OCI-M2 (cell line): ENCODE measurements around the gene GGA1.
"Not testable (repeated sequence)": the region's sequence is repeated elsewhere in the genome, so short reads cannot be mapped to it uniquely, and the experiment has no call there.

Experiments
- DNase-seq: peaks from one replicate; lab custom pipeline; 2025; ENCODE audit not compliant: unreplicated experiment; lab: John Stamatoyannopoulos, UW

Gene GGA1

DNA sequence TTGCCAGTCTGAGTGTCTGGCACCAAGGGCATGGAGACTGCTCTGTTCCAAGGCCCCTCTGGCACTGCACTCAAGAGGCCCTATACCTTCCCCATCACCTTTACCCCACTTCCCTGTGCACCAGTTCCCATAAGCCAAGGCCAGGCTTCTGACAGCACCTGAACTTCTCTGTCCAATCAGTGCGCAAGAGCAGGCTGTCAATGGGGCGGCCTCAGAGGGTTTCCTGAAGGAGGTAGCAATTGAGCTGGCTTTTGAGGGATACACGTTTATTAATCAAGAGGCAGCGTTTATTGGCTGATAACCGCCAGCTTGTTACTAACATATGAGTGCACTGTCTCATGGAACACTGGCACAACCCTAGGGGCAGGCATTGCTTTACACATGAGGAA, 32.9 kb downstream of the GGA1 start:
- DNase-seq: no peak

DNA sequence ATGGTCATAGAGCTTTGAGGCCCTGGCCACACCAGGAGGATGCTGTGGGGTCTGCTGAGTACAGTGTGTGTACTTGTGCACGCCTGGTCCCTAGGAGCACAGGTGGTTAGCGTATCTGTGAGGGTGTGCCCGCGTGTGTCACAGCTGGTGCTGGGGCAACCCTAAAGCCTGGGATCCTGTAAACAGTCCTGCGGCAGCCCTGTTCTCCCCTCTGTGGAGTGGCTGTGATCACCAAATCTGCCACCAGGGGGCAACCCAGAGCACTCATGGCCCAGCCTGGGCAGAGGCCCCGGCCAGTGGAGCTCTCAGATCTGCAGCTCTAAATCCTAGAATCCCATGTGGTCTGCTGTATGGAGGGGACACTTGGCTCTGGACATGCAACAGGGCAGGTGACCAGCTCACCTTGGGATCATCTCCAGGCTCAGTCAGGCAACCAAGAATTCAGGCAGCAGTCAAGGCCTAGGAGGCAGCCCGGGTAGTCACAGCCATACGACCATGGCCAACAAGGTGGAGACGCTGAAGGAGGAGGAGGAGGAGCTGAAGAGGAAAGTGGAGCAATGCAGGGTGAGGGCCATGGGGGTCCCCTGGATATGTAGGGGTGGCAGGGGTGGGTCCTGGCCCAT, 34.7 kb downstream of the GGA1 start:
- DNase-seq: no peak

DNA sequence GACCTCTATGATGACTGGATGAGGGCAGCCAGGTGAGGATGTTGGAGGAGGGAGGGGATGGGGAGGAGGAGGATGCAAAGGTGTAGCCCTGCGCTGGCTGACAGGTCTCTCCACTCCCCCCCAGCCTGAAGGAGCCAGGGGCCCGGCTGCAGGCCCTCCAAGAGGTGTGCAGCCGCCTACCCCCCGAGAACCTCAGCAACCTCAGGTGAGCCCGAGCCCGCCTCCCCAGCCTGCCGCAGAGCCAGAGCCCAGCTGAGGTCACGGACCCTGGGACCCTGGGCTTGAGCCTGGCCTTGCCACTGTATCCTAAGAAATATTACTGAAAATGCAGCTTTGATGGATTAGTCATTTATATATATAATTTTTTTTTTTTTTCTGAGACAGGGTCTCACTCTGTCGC, 38.7 kb downstream of the GGA1 start:
- DNase-seq: no peak

DNA sequence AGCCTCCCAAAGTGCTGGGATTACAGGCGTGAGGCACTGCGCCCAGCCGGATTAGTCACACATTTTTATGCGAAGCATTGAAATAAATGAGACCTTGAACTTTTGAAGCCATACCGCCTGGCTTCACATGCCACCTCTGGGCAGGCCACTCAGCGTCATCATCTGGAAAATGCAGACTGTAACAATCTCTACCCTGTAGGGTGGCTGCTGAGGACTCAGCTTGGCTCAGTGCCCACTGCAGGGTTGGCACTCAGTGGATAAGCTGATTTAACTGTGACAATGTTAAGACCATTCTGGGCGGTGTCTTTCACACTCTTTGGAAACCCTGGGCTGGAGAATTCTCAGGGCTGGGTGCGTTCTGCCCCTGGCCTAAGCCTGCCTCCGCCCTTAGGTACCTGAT, 39.3 kb downstream of the GGA1 start:
- DNase-seq: no peak

DNA sequence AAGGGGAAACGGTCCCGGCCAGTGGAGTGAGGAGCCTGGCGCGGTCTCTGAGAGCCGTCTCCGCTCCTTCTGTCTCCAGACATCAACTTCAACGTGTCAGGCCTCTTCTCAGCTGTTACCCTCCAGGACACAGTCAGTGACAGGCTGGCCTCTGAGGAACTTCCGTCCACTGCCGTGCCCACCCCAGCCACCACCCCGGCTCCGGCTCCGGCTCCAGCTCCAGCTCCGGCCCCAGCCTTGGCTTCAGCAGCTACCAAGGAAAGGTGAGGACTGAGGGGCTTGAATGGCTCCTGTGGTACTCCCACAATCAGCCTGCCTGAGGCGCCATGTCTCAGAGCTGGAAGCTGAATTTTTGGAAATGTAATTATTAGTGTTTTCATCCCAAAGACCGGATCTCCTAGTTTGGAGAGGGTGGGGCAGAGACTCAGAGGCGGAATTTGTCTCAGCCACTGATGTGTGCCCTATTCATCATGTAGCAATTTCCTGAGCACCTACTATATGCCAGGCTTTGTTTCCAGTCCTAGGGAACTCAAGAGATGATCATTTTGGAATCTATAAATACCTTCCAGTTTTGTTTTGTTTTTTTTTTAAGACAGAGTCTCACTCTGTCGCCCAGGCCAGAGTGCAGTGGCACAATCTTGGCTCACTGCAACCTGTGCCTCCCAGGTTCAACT, 42.0 kb downstream of the GGA1 start:
- DNase-seq: no peak

DNA sequence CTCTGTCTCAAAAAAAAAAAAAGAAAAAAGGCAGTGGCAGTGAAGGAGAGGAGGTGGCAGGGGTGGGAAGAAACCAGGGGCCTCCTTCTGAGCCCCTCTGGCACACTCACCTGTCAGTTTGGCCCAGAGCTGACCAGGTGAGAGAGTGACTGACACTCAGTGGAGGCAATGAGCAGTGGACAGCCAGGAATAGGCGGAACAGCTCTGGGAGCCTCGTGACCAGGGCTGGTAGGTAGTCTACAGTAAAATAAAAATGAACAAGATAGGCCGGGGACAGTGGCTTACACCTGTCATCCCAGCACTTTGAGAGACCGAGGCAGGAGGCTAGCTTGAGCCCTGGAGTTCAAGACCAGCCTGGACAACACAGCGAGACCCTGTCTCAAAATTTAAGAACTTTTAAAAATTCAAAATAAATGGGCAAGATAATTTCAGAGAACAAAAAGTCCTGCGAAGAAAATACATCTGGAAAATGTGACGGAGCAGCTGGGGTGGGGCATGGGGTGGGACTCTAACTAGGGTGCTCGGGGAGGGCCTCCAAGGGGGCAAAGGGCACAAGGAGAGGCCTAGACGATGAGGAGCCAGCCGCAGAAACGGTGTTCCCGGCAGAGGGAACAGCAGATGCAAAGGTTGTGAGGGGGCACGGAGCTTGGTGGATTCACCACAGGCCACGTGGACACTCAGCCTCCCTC, 46.1 kb downstream of the GGA1 start:
- no peak for DNase-seq

DNA sequence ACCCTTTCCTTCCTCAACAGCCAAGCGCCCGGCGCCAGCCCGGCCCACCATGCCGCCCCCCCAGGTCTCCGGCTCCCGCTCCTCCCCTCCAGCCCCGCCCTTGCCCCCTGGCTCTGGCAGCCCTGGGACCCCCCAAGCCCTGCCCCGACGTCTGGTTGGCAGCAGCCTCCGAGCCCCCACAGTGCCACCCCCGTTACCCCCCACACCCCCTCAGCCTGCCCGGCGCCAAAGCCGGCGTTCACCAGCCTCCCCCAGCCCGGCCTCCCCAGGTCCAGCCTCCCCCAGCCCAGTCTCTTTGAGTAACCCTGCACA, 46.6 kb downstream of the GGA1 start:
- DNase-seq: no peak

DNA sequence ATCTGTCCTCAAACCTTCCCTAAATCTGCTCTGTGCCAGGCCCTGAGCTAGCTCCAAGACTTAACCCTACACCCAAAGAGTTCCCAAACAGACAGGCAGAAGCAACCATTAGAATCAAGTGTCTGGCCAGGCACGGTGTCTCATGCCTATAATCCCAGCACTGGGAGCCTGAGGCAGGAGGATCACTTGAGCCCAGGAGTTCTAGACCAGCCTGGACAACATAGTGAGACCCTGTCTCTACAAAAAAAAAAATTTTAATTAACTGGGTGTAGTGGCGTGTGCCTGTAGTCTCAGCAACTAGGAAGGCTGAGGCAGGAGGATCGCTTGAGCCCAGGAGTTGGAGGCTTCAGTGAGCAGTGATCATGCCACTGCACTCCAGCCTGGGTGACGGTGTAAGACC, 47.9 kb downstream of the GGA1 start:
- not testable (repeated sequence) for DNase-seq

DNA sequence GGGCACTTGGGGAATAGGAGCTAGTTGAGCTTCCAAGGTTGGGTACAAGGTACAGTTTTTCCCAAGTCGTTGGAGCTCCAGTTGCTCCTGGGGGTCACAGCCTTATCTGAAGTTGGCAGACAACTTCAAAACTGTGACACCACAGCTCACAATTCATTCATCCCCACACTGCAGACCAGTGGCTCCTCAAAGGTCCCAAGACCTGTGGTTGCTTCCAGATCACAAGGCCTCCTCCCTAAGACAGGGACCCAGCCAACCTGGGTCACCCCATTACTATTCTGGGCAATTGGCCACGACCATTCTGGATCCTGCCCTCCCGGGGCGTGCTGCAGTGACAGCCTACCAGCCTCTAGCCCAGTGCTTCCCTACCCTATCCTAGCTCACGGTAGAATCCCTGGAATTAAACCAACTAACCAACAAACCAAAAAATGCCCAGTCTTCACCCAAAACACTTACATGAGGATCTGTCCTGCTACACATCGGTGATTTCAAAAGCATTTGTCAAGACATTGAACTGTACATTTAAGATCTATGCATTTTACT, 49.0 kb downstream of the GGA1 start:
- no peak for DNase-seq

DNA sequence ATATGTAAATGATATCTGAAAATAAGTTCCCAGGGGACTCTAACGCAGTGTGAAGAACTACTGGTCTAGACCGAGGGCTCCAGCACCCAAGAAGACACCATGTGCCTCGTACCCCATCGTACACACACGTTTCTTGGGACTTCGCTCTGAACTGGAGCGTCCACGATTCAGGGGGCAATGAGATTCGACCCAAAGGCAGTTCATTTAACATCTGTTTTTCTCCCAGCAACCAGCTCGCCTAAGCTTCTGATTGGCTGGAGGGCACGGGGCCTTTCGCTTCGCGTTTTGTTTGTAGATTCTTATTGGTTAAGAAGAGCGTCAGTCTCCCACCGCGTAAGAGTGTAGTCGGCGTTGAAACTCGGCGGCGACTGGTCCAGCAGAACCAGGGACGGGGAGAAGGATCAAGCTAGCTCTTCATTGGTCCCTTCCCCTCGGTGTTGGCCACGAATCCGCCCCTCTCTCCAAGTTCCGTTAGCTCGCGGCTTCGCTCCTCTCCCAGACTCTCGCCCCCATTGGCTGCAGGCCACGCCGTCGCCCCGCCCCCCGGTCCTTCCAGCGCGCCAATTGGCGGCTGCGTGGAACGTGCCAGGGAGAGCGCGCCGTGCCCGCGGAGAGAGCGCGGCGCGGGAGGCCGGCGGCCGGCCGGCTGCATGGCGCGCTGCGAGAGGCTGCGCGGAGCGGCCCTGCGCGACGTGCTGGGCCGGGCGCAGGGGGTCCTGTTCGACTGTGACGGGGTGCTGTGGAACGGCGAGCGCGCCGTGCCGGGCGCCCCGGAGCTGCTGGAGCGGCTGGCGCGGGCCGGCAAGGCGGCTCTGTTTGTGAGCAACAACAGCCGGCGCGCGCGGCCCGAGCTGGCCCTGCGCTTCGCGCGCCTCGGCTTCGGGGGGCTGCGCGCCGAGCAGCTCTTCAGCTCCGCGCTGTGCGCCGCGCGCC, 49.8 kb downstream of the GGA1 start, which contains the start of gene PDXP:
PDXP (plus strand) TSS at position 591 of the 933 bp plus-strand sequence; CDS start at position 651, 60 bp downstream.
- DNase-seq: peak; percentile 88

DNA sequence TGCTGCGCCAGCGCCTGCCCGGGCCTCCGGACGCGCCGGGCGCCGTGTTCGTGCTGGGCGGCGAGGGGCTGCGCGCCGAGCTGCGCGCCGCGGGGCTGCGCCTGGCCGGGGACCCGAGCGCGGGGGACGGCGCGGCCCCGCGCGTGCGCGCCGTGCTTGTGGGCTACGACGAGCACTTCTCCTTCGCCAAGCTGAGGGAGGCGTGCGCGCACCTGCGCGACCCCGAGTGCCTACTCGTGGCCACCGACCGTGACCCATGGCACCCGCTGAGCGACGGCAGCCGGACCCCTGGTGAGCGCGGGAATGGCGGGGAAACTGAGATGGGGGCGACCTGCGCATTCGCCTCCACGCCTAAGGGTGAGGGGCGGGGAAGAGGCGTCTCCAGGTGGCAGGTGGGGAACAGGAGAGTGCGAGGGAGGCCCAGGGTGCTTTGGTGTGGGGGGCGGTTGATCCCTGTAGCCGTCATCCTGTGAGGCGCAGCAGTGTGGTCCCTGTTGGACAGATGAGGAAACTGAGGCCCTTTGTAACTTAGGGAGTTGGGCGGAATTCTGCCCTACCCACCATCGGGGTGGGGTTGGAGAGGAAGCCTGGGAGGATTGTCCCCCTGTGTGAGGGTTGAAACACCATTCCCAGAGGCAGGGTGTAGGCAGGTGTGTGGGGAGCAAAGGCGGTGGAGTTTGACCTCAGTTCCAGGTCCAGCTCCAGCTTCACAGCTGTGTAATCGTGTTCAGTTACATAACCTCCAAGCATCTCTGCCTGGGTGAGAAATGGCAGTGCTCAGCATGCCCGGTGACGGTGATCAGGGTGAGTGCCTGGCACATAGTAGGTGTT, 50.6 kb downstream of the GGA1 start:
- DNase-seq: no peak

DNA sequence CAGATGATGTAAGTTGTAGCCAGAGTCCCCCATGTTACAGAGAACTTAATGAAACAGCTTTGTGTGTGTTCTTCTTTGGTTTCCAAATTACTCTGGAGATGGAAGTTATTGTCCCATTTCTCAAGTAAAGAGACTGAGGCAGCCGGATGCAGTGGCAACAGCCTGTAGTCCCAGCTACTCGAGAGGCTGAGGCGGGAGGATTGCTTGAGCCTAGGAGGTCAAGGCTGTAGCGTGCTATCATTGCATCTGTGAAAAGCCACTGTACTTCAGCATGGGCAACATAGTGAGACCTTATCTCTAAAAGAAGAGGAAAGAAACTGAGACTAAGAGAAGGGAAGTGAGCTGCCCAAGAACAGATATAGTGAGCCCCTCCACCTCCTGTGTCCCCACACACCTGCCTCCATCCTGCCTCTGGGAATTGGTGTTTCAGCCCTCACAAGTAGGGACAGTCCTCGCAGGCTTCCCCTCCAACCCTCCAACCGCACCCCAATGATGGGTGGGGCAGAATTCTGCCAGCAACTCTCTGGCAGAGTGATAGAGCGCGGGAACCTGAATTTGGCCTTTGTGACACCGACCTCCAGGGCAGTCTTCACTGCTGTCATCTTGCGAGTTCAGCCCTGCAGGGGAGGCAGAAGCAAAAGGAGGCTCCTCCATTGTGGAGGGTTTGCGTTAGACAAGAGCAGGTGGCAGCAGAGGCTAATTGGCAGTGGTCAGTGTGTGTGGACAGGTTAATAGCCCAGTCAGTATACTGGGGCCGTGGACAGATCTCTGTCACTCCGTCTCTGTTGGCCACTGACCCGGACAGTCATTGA, 51.5 kb downstream of the GGA1 start:
- DNase-seq: no peak

DNA sequence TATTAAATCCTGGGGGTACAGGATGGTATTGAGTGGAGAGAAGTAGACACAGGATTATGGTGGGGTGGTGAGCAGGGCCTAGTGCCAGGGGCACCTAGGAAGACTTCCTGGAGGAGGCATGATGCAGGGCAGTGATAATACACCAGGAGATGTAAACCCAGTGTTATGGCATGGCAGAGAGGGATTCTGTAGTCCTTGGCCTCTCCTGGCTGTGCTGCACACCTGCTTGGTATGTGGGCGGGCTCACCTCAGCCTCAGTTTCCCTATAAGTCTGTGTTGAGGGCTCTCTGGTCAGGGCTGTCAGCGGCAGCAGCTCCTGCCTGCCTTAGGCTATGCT, 52.0 kb downstream of the GGA1 start:
- DNase-seq: no peak

DNA sequence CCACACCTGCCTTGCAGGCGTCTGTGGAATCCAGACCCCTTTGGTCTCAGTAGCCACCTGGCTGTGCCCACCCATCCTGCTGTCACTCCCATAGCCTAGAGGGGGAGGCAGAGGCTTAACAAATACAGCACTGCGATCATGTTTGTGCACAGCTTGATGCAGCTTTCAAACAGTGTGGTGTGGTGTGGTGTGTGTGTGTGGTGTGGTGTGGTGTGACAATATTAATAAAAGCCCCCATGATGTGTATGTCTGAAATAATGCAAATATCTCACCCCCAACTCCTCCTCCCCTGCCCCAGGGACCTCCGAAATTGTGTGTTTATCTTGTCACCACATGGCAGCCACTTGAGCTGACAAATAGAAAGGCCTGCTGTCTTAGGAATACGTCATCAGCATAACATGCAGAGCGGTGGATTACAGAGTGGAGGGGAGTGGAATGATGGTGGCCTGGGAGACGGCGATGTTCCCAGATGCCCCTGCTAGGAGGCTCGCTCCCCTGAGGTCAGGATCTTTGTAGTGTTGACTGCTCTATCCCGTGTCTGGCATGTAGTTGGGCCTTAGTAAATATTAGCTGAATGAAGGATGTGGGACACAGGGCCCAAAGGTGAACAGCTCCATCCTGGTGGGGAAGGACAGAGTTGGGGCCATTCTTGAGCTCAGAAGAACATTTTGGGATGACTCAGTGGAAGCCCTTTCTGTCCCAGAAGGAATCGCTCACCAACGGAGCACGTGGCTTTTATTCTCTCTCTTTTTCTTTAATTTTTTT, 52.7 kb downstream of the GGA1 start:
- DNase-seq: no peak

DNA sequence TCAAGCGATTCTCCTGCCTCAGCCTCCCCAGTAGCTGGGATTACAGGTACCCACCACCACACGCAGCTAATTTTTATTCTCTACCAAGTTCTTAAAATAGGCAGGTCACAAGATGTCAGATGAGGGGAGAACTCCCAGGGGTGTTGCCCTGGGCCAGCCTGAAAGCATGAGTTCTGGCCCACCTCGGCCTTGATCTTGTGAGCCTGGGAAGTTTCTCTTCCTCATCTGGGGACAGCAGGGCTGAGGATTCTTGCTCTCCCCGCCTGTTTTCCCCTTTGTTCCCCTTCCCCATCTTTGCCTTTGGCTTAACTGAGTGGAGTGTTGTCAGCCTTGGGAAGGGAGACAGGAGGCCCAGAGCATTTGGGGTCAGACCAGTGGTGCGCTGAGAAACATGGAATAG, 53.4 kb downstream of the GGA1 start:
- no peak for DNase-seq

DNA sequence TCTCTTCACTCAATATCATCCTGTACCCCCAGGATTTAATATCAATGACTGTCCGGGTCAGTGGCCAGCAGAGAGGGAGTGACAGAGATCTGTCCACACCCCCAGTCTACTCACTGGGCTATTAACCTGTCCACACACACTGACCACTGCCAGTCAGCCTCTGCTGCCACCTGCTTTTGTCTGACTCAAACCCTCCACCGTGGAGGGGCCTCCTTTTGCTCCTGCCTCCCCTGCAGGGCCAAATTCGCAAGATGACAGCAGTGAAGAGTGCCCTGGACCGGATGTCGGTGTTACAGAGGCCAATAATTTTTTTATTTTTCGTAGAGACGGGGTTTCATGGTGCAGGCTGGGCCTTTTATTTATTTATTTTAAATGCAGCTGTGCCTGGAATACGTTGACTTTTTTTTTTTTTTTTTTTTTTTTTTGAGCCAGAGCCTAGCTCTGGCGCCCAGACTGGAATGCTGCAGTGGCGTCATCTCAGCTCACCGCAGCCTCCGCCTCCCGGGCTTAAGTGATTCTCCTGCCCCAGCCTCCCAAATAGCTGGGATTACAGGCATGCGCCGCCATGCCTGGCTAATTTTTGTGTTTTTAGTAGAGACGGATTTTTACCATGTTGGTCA, 55.0 kb downstream of the GGA1 start:
- DNase-seq: no peak

DNA sequence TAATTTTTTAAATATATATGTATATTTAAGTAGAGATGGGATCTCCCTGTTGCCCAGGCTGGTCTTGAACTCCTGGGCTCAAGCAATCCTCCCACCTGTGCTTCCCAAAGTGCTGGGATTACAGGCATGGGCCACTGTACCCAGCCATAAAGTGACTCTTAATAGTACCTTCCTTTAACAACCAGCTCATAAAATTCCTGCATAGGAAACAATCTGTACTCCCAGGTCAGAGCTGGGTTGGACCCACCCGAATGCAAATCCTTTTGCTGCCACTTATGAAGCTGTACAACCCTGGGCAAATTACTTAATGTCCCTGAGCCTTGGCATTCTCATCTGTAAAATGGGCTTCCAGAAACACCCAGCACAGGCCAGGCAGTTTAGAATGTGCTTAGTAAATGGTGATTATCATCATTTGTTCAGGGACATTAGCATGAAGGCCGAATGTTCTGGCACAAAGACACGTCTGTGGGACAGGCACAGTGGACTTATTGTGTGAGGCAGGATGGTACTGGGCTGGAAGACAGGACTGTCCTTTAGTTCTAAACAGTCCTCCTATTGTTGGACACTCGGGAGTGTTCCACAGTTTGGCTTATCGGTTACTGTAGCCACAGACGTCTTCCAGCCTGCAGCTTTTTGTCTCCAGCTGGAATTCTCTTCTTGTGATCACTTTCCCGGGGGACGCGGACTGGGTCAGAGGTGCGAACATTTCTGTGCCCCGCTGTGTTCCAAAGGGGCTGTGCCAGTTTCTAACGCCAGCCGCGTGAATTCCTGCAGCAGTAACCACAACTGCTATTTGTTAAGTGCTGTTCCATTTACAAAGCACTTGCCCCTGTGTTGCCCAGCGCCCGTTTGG, 55.8 kb downstream of the GGA1 start:
- no peak for DNase-seq

DNA sequence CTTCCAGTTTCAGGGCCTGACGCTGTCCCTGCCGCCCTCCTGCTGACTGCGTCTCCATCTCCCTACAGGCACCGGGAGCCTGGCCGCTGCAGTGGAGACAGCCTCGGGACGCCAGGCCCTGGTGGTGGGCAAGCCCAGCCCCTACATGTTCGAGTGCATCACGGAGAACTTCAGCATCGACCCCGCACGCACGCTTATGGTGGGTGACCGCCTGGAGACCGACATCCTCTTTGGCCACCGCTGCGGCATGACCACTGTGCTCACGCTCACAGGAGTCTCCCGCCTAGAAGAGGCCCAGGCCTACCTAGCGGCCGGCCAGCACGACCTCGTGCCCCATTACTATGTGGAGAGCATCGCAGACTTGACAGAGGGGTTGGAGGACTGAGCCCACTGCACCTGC, 56.9 kb downstream of the GGA1 start:
- DNase-seq: no peak
